H1 (cell line): ENCODE measurements around the gene DOCK11. TPM values are rescaled to one million over a fixed set of nuclear protein-coding genes. Genes with fewer than 3 reads are reported as not detected.

Experiments
- CTCF ChIA-PET: fragments of 300-600 bp; sonication (Branson Sonifier 250); formaldehyde crosslinking; loops from one replicate; lab custom pipeline; 2021; ENCODE audit not compliant: partially characterized antibody; lab: Charles Lee
- POLR2A ChIA-PET: fragments of 300-600 bp; sonication (Branson Sonifier 250); formaldehyde crosslinking; loops from one replicate; lab custom pipeline; 2021; ENCODE audit warnings: inconsistent platforms; ENCODE audit not compliant: partially characterized antibody; lab: Charles Lee
- DNase-seq, 2 experiments: peaks; one replicate each; pipeline versions ENCODE4 v3.0.0 to v3.0.0-alpha.2; 2010 to 2022; ENCODE audit warnings: low spot score in 2 of 2, low read depth in 1 of 2, mixed read lengths in 1 of 2
- FAIRE-seq: peaks from 2 replicates; lab custom pipeline; 2011; peaks lifted over from hg19 to GRCh38; lab: Jason Lieb, UNC
- H2AFZ ChIP-seq: 2 replicates; pipeline ENCODE4 v1.8.1; 2012; ENCODE audit warnings: low read length, inconsistent platforms
- H2AK5ac ChIP-seq: 2 replicates; pipeline ENCODE4 v1.6.1; 2013; ENCODE audit warnings: low read depth, low read length
- H2BK120ac ChIP-seq: replicated peaks from 2 replicates; pipeline ENCODE3; 2013; ENCODE audit warnings: low read depth, low read length, inconsistent platforms
- H2BK12ac ChIP-seq: 2 replicates; pipeline ENCODE4 v1.6.1; 2013; ENCODE audit warnings: low read depth, low read length
- H2BK15ac ChIP-seq: 2 replicates; pipeline ENCODE4 v1.6.1; 2013; ENCODE audit warnings: low read length
- H2BK20ac ChIP-seq: 2 replicates; pipeline ENCODE4 v1.6.1; 2013; ENCODE audit warnings: low read length
- H2BK5ac ChIP-seq: 2 replicates; pipeline ENCODE4 v1.6.1; 2013; ENCODE audit warnings: low read depth, low read length
- H3K14ac ChIP-seq: 2 replicates; pipeline ENCODE4 v1.6.1; 2013; ENCODE audit warnings: inconsistent platforms; ENCODE audit not compliant: insufficient read length
- H3K18ac ChIP-seq: 2 replicates; pipeline ENCODE4 v1.6.1; 2013; ENCODE audit warnings: low read length; ENCODE audit errors: extremely low read depth
- H3K23ac ChIP-seq: 2 replicates; pipeline ENCODE4 v1.6.1; 2013; ENCODE audit warnings: inconsistent platforms; ENCODE audit not compliant: insufficient read length
- H3K23me2 ChIP-seq: 2 replicates; pipeline ENCODE4 v1.6.1; 2013; ENCODE audit warnings: low read depth, low read length
- H3K27ac ChIP-seq: 2 replicates; pipeline ENCODE4 v1.6.1; 2011; ENCODE audit warnings: low read depth, low read length, inconsistent platforms
- H3K27me3 ChIP-seq, 4 experiments: replicated peaks in 1 of 4; 1 replicate in 1 of 4; 2 replicates in 3 of 4; pipeline versions ENCODE4 v1.6.1 to v1.8.1; 2011 to 2013; ENCODE audit warnings: low read length in 3 of 4, mild to moderate bottlenecking in 3 of 4, inconsistent platforms in 2 of 4, mixed read lengths in 2 of 4, moderate library complexity in 1 of 4; ENCODE audit not compliant: control insufficient read depth in 3 of 4, insufficient read depth in 3 of 4; ENCODE audit errors: extremely low read depth in 1 of 4
- H3K36me3 ChIP-seq, 4 experiments: 2 replicates each; pipeline versions ENCODE4 v1.6.1 to v1.8.1; 2011 to 2013; ENCODE audit warnings: mild to moderate bottlenecking in 4 of 4, low read length in 3 of 4, moderate library complexity in 2 of 4, control low read depth in 1 of 4, inconsistent platforms in 1 of 4; ENCODE audit not compliant: insufficient read depth in 4 of 4, control insufficient read depth in 2 of 4
- H3K4ac ChIP-seq: replicated peaks from 2 replicates; pipeline ENCODE3; 2013; ENCODE audit warnings: low read length, low read depth, mixed read lengths, inconsistent platforms; ENCODE audit not compliant: insufficient read length
- H3K4me1 ChIP-seq, 4 experiments: replicated peaks in 1 of 4; 1 replicate in 1 of 4; 2 replicates in 3 of 4; pipeline versions ENCODE4 v1.6.1 to v1.8.1; 2011 to 2013; ENCODE audit warnings: low read length in 3 of 4, inconsistent platforms in 2 of 4, mixed read lengths in 1 of 4; ENCODE audit not compliant: insufficient read depth in 4 of 4, control insufficient read depth in 3 of 4
- H3K4me2 ChIP-seq, 2 experiments: 2 replicates each; pipeline versions ENCODE4 v1.6.1 to v1.8.1; 2011 to 2013; ENCODE audit warnings: low read depth in 2 of 2, low read length in 2 of 2, control low read depth in 1 of 2, inconsistent platforms in 1 of 2, mild to moderate bottlenecking in 1 of 2; ENCODE audit not compliant: insufficient read depth in 1 of 2
- H3K4me3 ChIP-seq, 4 experiments: fragments of 200-600, 300-600 bp in 1 of 4; sonication (generic), shearing (Covaris generic), sonication (Bioruptor Twin) in 1 of 4; 2 replicates each; pipeline versions ENCODE4 v1.5.1 to v1.8.1; 2011 to 2016; ENCODE audit warnings: low read length in 4 of 4, low read depth in 3 of 4, control low read depth in 2 of 4, inconsistent platforms in 2 of 4, mild to moderate bottlenecking in 2 of 4, mixed read lengths in 1 of 4, moderate library complexity in 1 of 4; ENCODE audit not compliant: insufficient read depth in 2 of 4; ENCODE audit errors: extremely low read depth in 1 of 4
- H3K56ac ChIP-seq: replicated peaks from 2 replicates; pipeline ENCODE3; 2013; ENCODE audit warnings: low read depth, mild to moderate bottlenecking, mixed read lengths, low read length, inconsistent platforms; ENCODE audit not compliant: insufficient read length
- H3K79me1 ChIP-seq: 2 replicates; pipeline ENCODE4 v1.6.1; 2013; ENCODE audit warnings: low read depth, low read length, control low read depth
- H3K79me2 ChIP-seq, 2 experiments: 2 replicates each; pipeline versions ENCODE4 v1.6.1 to v1.8.1; 2012 to 2013; ENCODE audit warnings: low read length in 2 of 2, mild to moderate bottlenecking in 2 of 2, inconsistent platforms in 1 of 2; ENCODE audit not compliant: insufficient read depth in 2 of 2, control insufficient read depth in 1 of 2
- H3K9ac ChIP-seq, 4 experiments: replicated peaks in 1 of 4; 1 replicate in 1 of 4; 2 replicates in 3 of 4; pipeline versions ENCODE4 v1.6.1 to v1.8.1; 2011 to 2013; ENCODE audit warnings: low read depth in 3 of 4, low read length in 3 of 4, control low read depth in 2 of 4, mild to moderate bottlenecking in 2 of 4, moderate library complexity in 2 of 4, inconsistent platforms in 1 of 4; ENCODE audit errors: extremely low read depth in 1 of 4
- H3K9me3 ChIP-seq, 2 experiments: 2 replicates each; pipeline versions ENCODE4 v1.6.1 to v1.8.1; 2012 to 2013; ENCODE audit warnings: mild to moderate bottlenecking in 2 of 2, moderate library complexity in 2 of 2, control low read depth in 1 of 2, inconsistent platforms in 1 of 2, low read depth in 1 of 2, low read length in 1 of 2, mixed read lengths in 1 of 2; ENCODE audit not compliant: insufficient read depth in 2 of 2
- H4K20me1 ChIP-seq, 2 experiments: replicated peaks in 1 of 2; 2 replicates each; pipeline versions ENCODE3 to v1.8.1; 2011 to 2013; ENCODE audit warnings: inconsistent platforms in 2 of 2, low read length in 2 of 2, mild to moderate bottlenecking in 1 of 2; ENCODE audit not compliant: insufficient read depth in 2 of 2, control insufficient read depth in 1 of 2
- H4K5ac ChIP-seq: 2 replicates; pipeline ENCODE4 v1.6.1; 2013; ENCODE audit warnings: low read length, low read depth, mixed read lengths, inconsistent platforms; ENCODE audit not compliant: insufficient read length
- H4K8ac ChIP-seq: 2 replicates; pipeline ENCODE4 v1.8.0; 2013; ENCODE audit warnings: mild to moderate bottlenecking, moderate library complexity, low read length, inconsistent platforms; ENCODE audit not compliant: insufficient read depth; ENCODE audit errors: extremely low read depth
- H4K91ac ChIP-seq: replicated peaks from 2 replicates; pipeline ENCODE3; 2013; ENCODE audit warnings: low read length, mixed read lengths, inconsistent platforms; ENCODE audit not compliant: insufficient read length
- CBX5 ChIP-seq: fragments of 300-800, 300-1000 bp; sonication (generic); IDR thresholded peaks from 2 replicates; pipeline ENCODE4 v1.7.1; 2016; ENCODE audit warnings: antibody characterized with exemption, low read length, low read depth
- HDAC2 ChIP-seq, 2 experiments: fragments of 300-600 bp in 1 of 2; sonication (generic) in 1 of 2; IDR thresholded peaks; 2 replicates each; pipeline ENCODE4 v1.6.1; 2011 to 2012; ENCODE audit warnings: low read depth in 2 of 2, low read length in 2 of 2, mild to moderate bottlenecking in 2 of 2, moderate library complexity in 2 of 2, borderline replicate concordance in 1 of 2, inconsistent platforms in 1 of 2
- TCF12 ChIP-seq: IDR thresholded peaks from 2 replicates; pipeline ENCODE4 v1.6.1; 2011; ENCODE audit warnings: low read depth, mild to moderate bottlenecking, low read length
- WGBS, 2 experiments: shearing (Covaris generic) in 1 of 2; methylation state at CpG; one replicate each; pipeline versions ENCODE4 v1.1.6 to v1.1.7; 2013 to 2015; ENCODE audit warnings: low lambda C conversion rate in 2 of 2, mixed read lengths in 2 of 2, inconsistent platforms in 1 of 2, low coverage in 1 of 2, missing lambda C conversion rate in 1 of 2; ENCODE audit not compliant: insufficient replicate concordance in 2 of 2, insufficient coverage in 1 of 2, insufficient read length in 1 of 2; ENCODE audit errors: extremely low coverage in 1 of 2, missing lambda C conversion rate in 1 of 2; 5-methylcytosine and 5-hydroxymethylcytosine counted together
- polyA plus RNA-seq, 7 experiments: library from polyadenylated mRNA; depleted of rRNA in 3 of 7; stranded (reverse) in 5 of 7; unstranded in 2 of 7; fragments of >200 nt in 5 of 7; fragments of 200-250 nt in 2 of 7; gene quantifications; 1 replicate in 5 of 7; 2 replicates in 1 of 7; 4 replicates in 1 of 7; pipeline versions ENCODE4 v1.2.1 to v1.2.3, GENCODE V29; 2011 to 2013; ENCODE audit warnings: missing spikeins in 2 of 7, mixed read lengths in 2 of 7
- total RNA-seq: library from RNA; stranded (reverse); fragmentation: NEBNext Ultra II Directional; extraction: Animal tissue kit (Norgen Biotek cat#: 25700); gene quantifications from 2 replicates; pipeline ENCODE4 v1.2.1, GENCODE V29; 2021

The DOCK11 gene
- total and polyA plus RNA-seq, 2 of the 8 experiments (the other 6 are each of a cell fraction or from before 2014, with no cell fraction given) = 4.9 to 12.0 TPM

DNA sequence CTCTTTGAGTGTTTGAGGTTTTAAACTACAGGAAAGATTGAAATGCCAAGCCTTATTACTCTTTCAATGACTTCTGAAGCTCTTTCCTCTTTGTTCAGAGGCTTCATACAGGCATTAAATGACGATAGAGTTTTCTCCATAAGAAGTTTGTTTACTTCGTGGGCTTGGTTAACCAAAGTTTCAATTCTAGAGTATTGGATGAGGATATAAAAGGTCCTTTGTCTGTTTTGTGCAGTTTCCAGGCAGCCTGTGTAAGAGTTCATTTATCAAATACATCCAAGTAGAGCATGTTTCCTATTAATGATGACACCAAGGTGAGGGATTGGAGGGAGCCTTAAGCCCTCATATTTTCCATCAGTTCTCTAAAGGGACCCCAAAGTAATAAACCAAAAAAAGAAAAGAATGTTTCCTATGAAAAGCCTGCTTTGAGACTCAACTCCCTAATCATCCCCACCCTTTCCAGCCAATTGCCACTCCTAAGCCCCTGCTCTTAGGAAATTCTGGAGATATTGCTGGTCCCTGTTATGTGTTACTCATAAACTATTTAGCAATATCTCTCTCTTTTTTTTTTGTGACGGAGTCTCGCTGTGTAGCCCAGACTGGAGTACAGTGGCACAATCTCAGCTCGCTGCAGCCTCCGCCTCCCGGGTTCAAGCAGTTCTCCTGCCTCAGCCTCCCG lies 125.6 kb downstream of the DOCK11 start:
- no peak overlapping the region for H2BK5ac ChIP-seq
- ChIA-PET CTCF (no interaction called here), POLR2A (no interaction called here)
- no peak overlapping the region for H4K5ac ChIP-seq
- H2BK15ac ChIP-seq = no peak overlapping the region
- H3K23ac ChIP-seq = no peak overlapping the region
- no peak for DNase-seq
- 97% methylated on average over 8 of the region's 8 CpGs; no CpG with 5 or more reads in 1 of the 2 experiments for WGBS, 2 experiments
- no peaks in the 10 kb centered on the region for H3K23me2 ChIP-seq
- no peak overlapping the region for H2AFZ ChIP-seq
- no peak overlapping the region for H3K27ac ChIP-seq
- no peaks in the 10 kb centered on the region for H4K20me1 ChIP-seq
- no peaks in the 10 kb centered on the region for H3K79me2 ChIP-seq
- no peak overlapping the region for H3K14ac ChIP-seq
- no peak for FAIRE-seq
- no peaks in the 10 kb centered on the region for H3K36me3 ChIP-seq
- no peaks in the 10 kb centered on the region; a peak in 2 of 7 replicates for H3K4me1 ChIP-seq
- H3K79me1 ChIP-seq = no peaks in the 10 kb centered on the region
- H2BK120ac ChIP-seq = no peak overlapping the region
- no peak overlapping the region for H3K9ac ChIP-seq
- H3K18ac ChIP-seq = no peak overlapping the region
- no peak overlapping the region for H3K56ac ChIP-seq
- no peak overlapping the region for H4K8ac ChIP-seq
- no peak overlapping the region for H2BK20ac ChIP-seq
- H3K4me2 ChIP-seq = no peak overlapping the region
- H4K91ac ChIP-seq = no peak overlapping the region
- H3K4ac ChIP-seq = no peak overlapping the region
- no peaks in the 10 kb centered on the region for H3K9me3 ChIP-seq
- no peaks in the 10 kb centered on the region for H3K27me3 ChIP-seq
- no peak overlapping the region for H2BK12ac ChIP-seq
- H2AK5ac ChIP-seq = no peak overlapping the region
- H3K4me3 ChIP-seq = no peak overlapping the region
- TF ChIP-seq HDAC2 (IDR thresholded peaks at IDR 0.05; ENCODE audit: borderline replicate concordance in 1 of 2, low read depth in 2 of 2, low read length in 2 of 2) (no peak), CBX5 (no peak), TCF12 (no peak)
